Measurements from ENCODE around the gene THPO. TPM values are rescaled to one million over a fixed set of nuclear protein-coding genes. Genes with fewer than 3 reads are reported as not detected.

The THPO gene
- total and polyA plus RNA-seq, 12 donors, result 0.16 to 1.3 (median 0.56) TPM; not detected in 3

- TF ChIP-seq, protein P1, sequence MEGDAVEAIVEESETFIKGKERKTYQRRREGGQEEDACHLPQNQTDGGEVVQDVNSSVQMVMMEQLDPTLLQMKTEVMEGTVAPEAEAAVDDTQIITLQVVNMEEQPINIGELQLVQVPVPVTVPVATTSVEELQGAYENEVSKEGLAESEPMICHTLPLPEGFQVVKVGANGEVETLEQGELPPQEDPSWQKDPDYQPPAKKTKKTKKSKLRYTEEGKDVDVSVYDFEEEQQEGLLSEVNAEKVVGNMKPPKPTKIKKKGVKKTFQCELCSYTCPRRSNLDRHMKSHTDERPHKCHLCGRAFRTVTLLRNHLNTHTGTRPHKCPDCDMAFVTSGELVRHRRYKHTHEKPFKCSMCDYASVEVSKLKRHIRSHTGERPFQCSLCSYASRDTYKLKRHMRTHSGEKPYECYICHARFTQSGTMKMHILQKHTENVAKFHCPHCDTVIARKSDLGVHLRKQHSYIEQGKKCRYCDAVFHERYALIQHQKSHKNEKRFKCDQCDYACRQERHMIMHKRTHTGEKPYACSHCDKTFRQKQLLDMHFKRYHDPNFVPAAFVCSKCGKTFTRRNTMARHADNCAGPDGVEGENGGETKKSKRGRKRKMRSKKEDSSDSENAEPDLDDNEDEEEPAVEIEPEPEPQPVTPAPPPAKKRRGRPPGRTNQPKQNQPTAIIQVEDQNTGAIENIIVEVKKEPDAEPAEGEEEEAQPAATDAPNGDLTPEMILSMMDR (IDR thresholded peaks at IDR 0.05), result no peak
- peaks cover 0 to 24% (median 0%) of the 10 kb centered on the region in 9 donors for H3K36me3 ChIP-seq
- ATAC-seq, result no peak
- no peaks in the 10 kb centered on the region for H3K9me3 ChIP-seq
- H3K4me3 ChIP-seq, result no peak overlapping the region
- no peak overlapping the region for H3K27ac ChIP-seq
- intact Hi-C loops (cut with DNase I), result loop anchor here in 1 of 10 donors (10.0 kb wide), 1 partner anchor 47 kb away; no protein-coding TSS in a partner anchor
- H3K27me3 ChIP-seq, result no peaks in the 10 kb centered on the region
- 57 to 60% methylated on average over 9 of the region's 9 CpGs for WGBS, 2 donors
- no peak for DNase-seq
- H3K4me1 ChIP-seq, result peaks cover 0 to 5% (median 0%) of the 10 kb centered on the region in 9 donors
Observed at GRCh38 chr3:184351511-184352148, 26.4 kb downstream of the THPO start.

GRCh38 chr3:184350618-184351017, 27.4 kb downstream of the THPO start:
- WGBS, 2 donors, result 94 to 96% methylated on average over 6 of the region's 6 CpGs
- no peak for DNase-seq

DNA sequence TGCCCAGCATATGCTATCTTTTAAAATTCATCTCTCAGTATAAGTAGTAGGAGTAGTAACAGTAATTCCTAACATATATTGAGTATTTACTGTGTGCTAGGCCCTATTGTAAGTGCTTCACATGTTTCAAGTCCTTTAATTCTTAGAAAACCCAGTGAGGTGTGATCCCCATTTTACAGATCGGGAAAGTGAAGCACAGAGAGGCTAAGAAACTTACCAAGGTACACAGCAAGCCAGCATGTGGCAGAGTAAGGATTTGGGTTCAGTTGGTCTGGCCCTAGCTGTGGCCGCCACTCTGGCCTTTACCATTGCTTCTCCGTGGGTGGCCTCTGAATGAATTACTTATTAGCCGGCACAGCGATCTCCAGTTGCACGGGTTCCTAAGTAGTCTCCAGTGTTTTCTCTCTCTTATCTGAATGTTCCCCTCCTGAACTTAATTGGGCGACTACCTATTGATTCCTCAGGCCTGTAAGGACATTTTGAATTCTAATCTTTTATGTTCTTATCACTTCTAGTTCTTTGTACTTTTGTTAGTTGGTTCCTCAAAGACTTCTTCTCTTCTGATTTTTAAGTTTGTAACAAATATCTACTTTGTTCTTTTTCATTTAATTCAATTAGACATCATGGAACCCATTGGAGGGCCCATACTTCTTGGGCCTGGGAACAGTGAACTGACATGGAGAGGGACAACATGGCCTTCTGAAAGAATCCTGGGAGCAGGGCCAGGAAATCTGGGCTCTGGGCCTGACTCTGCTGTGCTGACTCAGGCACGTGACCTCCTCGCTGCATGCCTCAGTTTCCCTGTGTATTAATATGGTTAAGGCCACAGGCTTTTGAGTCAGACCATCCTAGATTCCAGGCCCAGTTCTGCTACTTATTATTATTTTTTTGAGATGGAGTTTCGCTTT, 28.2 kb downstream of the THPO start:
- Histone ChIP-seq H3K27me3 (no peaks in the 10 kb centered on the region), H3K27ac (no peak overlapping the region), H3K36me3 (peaks cover 0 to 24% (median 2%) of the 10 kb centered on the region in 9 donors), H3K4me3 (no peak overlapping the region), H3K4me1 (peaks cover 0 to 17% (median 8%) of the 10 kb centered on the region in 9 donors), H3K9me3 (no peaks in the 10 kb centered on the region)
- intact Hi-C loops (cut with DNase I), result loop anchor here in 2 of 10 donors (5.0 to 10.0 kb wide), 2 partner anchors 38 to 45 kb away; partner anchors contain the start of gene EIF4G1 (in 1 of the 2)
- TF ChIP-seq, protein P1 (IDR thresholded peaks at IDR 0.05), result no peak
- 79 to 83% methylated on average over 10 of the region's 10 CpGs for WGBS, 2 donors
- no peak for ATAC-seq
- DNase-seq, result no peak

More at GRCh38 chr3:184350618-184351017, 27.4 kb downstream of the THPO start:
- ATAC-seq, result no peak
- Histone ChIP-seq H3K27ac (no peak overlapping the region), H3K4me1 (peaks cover 0 to 12% (median 5%) of the 10 kb centered on the region in 9 donors), H3K9me3 (no peaks in the 10 kb centered on the region), H3K4me3 (no peak overlapping the region), H3K36me3 (peaks cover 0 to 24% (median 0%) of the 10 kb centered on the region in 9 donors), H3K27me3 (no peaks in the 10 kb centered on the region)
- TF ChIP-seq, protein P1 (IDR thresholded peaks at IDR 0.05), result no peak
- intact Hi-C loops (cut with DNase I), result loop anchor here in 1 of 10 donors (10.0 kb wide), 1 partner anchor 46 kb away; no protein-coding TSS in a partner anchor

DNA sequence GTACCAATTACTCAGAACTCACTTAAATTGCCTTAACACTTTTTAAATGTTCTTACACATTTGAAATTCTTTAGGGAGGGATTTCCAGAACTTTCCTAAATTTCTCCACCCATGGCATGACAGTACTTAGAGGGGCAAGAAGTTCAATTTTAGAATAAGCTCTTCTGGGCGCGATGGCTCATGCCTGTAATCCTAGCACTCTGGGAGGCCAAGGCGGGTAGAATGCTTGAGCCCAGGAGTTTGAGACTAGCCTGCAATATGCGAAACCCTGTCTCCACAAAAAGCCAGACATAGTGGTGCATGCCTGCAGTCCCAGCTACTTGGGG, 30.0 kb downstream of the THPO start:
- peaks cover 0 to 17% (median 8%) of the 10 kb centered on the region in 9 donors for H3K4me1 ChIP-seq
- H3K36me3 ChIP-seq, result peaks cover 0 to 41% (median 19%) of the 10 kb centered on the region in 9 donors
- intact Hi-C loops (cut with DNase I), result loop anchor here in 1 of 10 donors (5.0 kb wide), 1 partner anchor 36 kb away; the partner anchor contains the start of gene EIF4G1
- no peaks in the 10 kb centered on the region for H3K9me3 ChIP-seq
- WGBS, 2 donors, result 89 to 92% methylated on average over 4 of the region's 4 CpGs
- no peak overlapping the region for H3K27ac ChIP-seq
- H3K27me3 ChIP-seq, result no peaks in the 10 kb centered on the region
- H3K4me3 ChIP-seq, result no peak overlapping the region
- no peak for DNase-seq
- TF ChIP-seq, protein P1 (IDR thresholded peaks at IDR 0.05), result no peak
- no peak for ATAC-seq

All from heart right ventricle (tissue), 16 donors.